Type B pancreatic cell (in vitro differentiated cells): Measurements from ENCODE around the gene ATP5ME. TPM values are rescaled to one million over a fixed set of nuclear protein-coding genes. Genes with fewer than 3 reads are reported as not detected.

Source experiments
- DNase-seq: peaks from one replicate; pipeline ENCODE4 v3.0.0; 2021; ENCODE audit warnings: mixed read lengths; ENCODE audit not compliant: unreplicated experiment; ENCODE audit errors: extremely low spot score
- H3K27ac Mint-ChIP-seq: 2 replicates; pipeline ENCODE4 v1.8.0; 2021; ENCODE audit warnings: mild to moderate bottlenecking, mixed read lengths
- H3K27me3 Mint-ChIP-seq: 2 replicates; pipeline ENCODE4 v1.8.0; 2021; ENCODE audit warnings: mixed read lengths
- H3K36me3 Mint-ChIP-seq: 2 replicates; pipeline ENCODE4 v1.8.0; 2021; ENCODE audit warnings: mixed read lengths
- H3K4me1 Mint-ChIP-seq: one replicate; pipeline ENCODE4 v1.8.0; 2021; ENCODE audit warnings: mixed read lengths; ENCODE audit not compliant: unreplicated experiment
- H3K4me3 Mint-ChIP-seq: 2 replicates; pipeline ENCODE4 v1.8.0; 2021; ENCODE audit warnings: mild to moderate bottlenecking, mixed read lengths
- H3K9me3 Mint-ChIP-seq: 2 replicates; pipeline ENCODE4 v1.8.0; 2021; ENCODE audit warnings: mixed read lengths
- total RNA-seq: library from RNA; stranded (reverse); gene quantifications from 2 replicates; pipeline ENCODE4 v1.2.1, GENCODE V29; 2021; ENCODE audit warnings: low replicate concordance
- TF ChIP-seq, protein P1 (sequence below): fragments of 200-600 bp; sonication (generic); conservative IDR thresholded peaks from 2 replicates; pipeline ENCODE4 v1.5.0; 2021; ENCODE audit warnings: antibody characterized with exemption, mild to moderate bottlenecking

ATP5ME gene
- total RNA-seq, 1 donor from 2014 or later, result 285 TPM

DNA sequence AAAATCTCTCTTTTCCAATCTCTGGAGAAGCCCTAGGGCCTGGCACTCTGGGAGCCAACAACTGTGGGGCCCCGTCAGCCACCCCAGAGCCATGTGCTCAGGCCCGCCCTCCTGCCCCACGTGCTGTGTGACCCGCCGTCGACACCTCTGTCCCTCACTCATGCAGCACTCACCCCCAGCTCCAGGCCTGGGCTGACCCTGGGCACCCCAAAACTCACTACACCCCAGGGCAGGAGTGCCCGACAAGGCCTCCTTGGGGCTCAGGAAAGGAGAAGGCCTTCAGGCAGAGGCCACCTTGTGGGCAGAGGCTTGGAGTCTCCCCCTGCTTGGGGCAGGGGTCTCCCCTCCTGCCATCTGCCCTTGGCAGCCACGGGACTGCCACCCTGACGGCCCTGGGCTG, 6.0 kb upstream of the ATP5ME start:
- TF ChIP-seq, protein P1, sequence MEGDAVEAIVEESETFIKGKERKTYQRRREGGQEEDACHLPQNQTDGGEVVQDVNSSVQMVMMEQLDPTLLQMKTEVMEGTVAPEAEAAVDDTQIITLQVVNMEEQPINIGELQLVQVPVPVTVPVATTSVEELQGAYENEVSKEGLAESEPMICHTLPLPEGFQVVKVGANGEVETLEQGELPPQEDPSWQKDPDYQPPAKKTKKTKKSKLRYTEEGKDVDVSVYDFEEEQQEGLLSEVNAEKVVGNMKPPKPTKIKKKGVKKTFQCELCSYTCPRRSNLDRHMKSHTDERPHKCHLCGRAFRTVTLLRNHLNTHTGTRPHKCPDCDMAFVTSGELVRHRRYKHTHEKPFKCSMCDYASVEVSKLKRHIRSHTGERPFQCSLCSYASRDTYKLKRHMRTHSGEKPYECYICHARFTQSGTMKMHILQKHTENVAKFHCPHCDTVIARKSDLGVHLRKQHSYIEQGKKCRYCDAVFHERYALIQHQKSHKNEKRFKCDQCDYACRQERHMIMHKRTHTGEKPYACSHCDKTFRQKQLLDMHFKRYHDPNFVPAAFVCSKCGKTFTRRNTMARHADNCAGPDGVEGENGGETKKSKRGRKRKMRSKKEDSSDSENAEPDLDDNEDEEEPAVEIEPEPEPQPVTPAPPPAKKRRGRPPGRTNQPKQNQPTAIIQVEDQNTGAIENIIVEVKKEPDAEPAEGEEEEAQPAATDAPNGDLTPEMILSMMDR, result no peak

DNA sequence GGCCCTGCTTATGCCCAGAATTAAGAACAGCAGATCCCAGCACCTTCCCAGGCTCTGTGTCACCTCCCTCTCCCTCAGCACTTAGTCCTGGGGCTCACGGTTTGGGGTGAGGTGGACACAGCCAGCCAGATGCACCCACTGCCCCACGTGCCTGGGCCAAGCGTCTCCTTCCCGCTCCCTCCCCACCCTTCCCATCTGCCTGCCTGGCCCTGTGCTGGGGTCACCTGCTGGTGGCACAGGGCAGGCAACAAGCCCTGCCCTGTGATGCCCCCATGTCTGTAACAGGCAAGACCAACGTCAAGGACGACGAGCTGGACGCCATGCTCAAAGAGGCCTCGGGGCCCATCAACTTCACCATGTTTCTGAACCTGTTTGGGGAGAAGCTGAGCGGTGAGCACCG, 5.6 kb upstream of the ATP5ME start:
- no peaks in the 10 kb centered on the region for H3K9me3 Mint-ChIP-seq
- TF ChIP-seq, protein P1, result no peak

More for the DNA sequence above, 6.0 kb upstream of the ATP5ME start:
- H3K4me1 Mint-ChIP-seq, result no peaks in the 10 kb centered on the region
- H3K4me3 Mint-ChIP-seq, result peak overlapping the region; percentile 64
- H3K27ac Mint-ChIP-seq, result no peak overlapping the region
- no peak for DNase-seq
- H3K27me3 Mint-ChIP-seq, result no peaks in the 10 kb centered on the region
- no peaks in the 10 kb centered on the region for H3K9me3 Mint-ChIP-seq
- H3K36me3 Mint-ChIP-seq, result no peaks in the 10 kb centered on the region

DNA sequence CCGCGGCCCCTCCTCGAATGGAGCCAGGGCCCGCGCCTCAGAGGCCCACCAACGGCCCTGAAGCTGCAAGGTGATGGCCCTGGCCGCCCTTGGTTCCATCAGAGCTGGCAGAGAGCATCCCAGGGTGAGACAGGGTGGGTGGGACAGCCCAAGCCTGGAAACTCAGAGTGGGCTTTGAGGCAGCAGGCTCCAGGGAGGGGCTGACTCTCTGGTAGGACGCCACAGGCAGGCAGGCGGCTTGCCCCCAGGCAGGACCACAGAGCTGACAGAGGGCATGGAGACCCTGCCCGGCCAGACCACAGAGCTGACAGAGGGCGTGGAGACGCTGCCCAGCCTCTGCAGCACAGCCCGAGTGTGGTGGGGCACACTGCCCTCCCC, 5.0 kb upstream of the ATP5ME start:
- Mint-ChIP-seq H3K4me1 (no peaks in the 10 kb centered on the region), H3K36me3 (no peaks in the 10 kb centered on the region), H3K9me3 (no peaks in the 10 kb centered on the region)

More for the DNA sequence above, 5.6 kb upstream of the ATP5ME start:
- H3K4me3 Mint-ChIP-seq, result peak overlapping the region; percentile 41
- no peaks in the 10 kb centered on the region for H3K36me3 Mint-ChIP-seq
- no peak for DNase-seq
- H3K4me1 Mint-ChIP-seq, result no peaks in the 10 kb centered on the region
- no peak overlapping the region for H3K27ac Mint-ChIP-seq
- no peaks in the 10 kb centered on the region for H3K27me3 Mint-ChIP-seq

DNA sequence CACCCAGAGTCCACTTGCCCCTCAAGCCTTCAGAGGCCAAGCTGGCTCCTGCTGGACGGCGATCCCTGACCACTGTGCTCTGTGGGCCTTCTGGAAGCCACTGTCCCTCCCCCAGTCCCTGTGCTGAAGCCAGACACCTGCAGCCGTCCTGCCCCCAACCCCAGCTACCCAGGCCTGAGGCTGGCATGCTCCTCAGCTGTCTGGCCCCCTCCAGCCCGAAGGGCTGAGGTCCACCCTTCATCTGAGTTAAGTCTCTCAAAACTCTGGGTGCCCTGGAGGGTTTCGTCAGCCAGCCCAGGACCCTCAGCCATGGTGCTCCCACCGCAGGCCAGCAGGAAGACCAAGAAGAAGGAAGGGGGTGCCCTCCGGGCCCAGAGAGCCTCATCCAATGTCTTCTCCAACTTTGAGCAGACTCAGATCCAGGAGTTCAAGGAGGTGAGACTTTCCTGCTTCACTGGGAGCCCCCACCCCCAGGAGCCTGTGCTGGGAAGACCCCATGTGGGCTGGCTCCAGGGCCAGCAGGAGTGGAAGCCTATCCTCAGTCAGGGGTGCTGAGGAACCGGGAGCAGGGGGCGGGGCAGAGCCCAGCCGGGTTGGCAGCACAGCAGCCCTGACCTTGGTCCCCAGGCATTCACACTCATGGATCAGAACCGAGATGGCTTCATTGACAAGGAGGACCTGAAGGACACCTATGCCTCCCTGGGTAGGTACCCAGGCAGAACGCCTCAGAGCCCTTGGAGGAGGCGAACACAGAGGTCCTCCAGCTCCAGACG, 4.4 kb upstream of the ATP5ME start:
- Mint-ChIP-seq H3K4me3 (no peak overlapping the region), H3K9me3 (no peaks in the 10 kb centered on the region), H3K27ac (no peak overlapping the region), H3K4me1 (no peaks in the 10 kb centered on the region), H3K27me3 (no peaks in the 10 kb centered on the region), H3K36me3 (no peaks in the 10 kb centered on the region)
- TF ChIP-seq, protein P1, result no peak
- no peak for DNase-seq

More for the DNA sequence above, 5.0 kb upstream of the ATP5ME start:
- TF ChIP-seq, protein P1, result no peak
- Mint-ChIP-seq H3K4me3 (no peak overlapping the region), H3K27ac (no peak overlapping the region), H3K27me3 (no peaks in the 10 kb centered on the region)
- DNase-seq, result no peak

DNA sequence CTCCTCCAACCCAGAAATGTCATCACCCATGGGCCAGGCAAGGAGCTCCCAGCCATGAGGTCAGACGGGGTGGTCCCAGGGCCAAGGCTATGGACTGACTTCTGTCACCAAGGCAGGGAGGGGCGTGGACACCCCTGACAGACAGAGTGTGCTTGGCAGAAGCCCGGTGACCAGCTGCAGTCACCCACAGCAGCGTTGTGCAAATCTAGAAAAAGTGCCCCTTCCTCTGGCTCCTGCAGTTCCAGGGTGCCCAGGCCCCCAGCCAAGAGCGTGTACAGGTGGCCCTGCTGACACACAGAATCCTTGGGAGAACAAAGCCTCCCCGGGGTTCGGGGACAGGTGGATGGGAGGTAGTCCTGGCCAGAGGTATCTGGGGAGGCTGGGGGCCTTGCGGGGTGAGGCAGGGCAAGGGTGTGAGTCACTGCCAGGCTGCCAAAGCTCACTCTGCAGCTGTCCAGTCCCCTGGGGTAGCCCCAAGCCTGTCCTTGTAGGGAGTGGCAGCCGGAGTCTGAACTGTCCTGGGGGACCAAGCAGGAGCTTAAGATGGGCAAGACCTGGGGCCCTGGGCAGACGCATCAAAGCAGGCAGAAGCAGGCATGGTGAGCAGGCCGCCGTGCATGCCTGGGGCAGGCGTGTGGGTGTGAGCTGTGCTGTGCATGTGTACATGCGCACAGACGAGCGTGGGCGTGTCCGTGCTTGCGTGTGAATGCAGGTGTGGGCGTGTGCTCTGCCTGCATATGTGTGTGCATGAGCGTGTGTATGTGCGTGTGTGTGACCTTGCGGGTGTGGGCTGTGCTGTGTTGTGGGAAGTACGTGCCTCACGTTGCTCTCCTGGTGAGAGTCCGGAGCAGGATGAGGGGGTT, 3.6 kb upstream of the ATP5ME start:
- H3K27ac Mint-ChIP-seq, result no peak overlapping the region
- H3K27me3 Mint-ChIP-seq, result no peaks in the 10 kb centered on the region
- TF ChIP-seq, protein P1, result no peak
- H3K4me3 Mint-ChIP-seq, result peak overlapping the region; percentile 34
- H3K4me1 Mint-ChIP-seq, result peaks cover 5% of the 10 kb centered on the region
- H3K36me3 Mint-ChIP-seq, result peaks cover 4% of the 10 kb centered on the region
- no peaks in the 10 kb centered on the region for H3K9me3 Mint-ChIP-seq
- no peak for DNase-seq
